Activated naive CD4-positive, alpha-beta T cell treated with Interleukin-2 at 50 U/mL for 16 hours (primary cell): ENCODE data around the gene HOXC9.

Experiments
- DNase-seq: peaks from one replicate; pipeline ENCODE4 v3.0.0-alpha.2; 2020

HOXC9 gene

GRCh38 chr12:54002915-54003389 is 3.0 kb downstream of the HOXC9 start:
- no peak for DNase-seq

GRCh38 chr12:54003625-54004024 is 3.7 kb downstream of the HOXC9 start:
- DNase-seq, result no peak

DNA sequence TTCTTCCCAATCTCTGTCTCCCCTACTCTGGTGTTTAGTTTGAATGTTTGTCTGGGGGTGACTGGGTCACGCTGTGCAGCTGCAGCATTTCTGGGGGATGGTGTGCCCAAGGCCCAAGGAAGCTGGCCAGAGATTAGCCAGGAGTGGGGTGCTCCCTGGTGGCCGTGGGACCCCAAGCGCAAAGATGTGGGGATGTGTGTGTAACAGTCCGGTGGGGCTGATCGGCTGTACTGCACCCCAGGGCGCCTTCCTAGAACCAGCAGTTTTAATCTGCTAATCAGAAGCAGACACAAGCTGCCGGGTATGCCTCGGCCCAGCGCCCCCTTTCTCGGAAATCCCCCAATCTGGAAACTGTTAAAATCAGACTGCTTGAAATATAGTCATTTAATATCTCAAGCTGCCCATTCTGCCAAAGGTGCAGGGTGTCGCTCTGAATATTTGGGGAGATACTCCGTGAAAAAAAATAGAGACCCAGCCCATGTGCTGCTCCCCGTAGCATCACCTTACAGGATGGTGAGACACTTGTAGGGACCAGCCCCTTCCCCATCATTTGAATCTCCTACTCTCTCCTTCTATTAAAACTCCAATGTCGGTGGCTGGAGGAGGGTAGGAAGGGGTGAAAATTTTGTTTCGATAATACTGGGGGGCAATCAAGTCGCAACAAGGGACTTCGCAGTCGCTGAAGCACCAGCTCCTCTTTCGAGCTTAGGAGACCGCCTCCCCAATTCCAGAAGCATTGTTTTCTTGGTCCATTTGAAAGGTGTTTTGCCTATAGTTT is 4.3 kb downstream of the HOXC9 start:
- DNase-seq, result no peak

GRCh38 chr12:54004841-54005530 is 5.0 kb downstream of the HOXC9 start:
- no peak for DNase-seq

- no peak for DNase-seq
Measured at GRCh38 chr12:54005531-54005852, 5.5 kb downstream of the HOXC9 start.

- DNase-seq, result peak; percentile 86
Measured at GRCh38 chr12:54005853-54006558, 6.0 kb downstream of the HOXC9 start.

DNA sequence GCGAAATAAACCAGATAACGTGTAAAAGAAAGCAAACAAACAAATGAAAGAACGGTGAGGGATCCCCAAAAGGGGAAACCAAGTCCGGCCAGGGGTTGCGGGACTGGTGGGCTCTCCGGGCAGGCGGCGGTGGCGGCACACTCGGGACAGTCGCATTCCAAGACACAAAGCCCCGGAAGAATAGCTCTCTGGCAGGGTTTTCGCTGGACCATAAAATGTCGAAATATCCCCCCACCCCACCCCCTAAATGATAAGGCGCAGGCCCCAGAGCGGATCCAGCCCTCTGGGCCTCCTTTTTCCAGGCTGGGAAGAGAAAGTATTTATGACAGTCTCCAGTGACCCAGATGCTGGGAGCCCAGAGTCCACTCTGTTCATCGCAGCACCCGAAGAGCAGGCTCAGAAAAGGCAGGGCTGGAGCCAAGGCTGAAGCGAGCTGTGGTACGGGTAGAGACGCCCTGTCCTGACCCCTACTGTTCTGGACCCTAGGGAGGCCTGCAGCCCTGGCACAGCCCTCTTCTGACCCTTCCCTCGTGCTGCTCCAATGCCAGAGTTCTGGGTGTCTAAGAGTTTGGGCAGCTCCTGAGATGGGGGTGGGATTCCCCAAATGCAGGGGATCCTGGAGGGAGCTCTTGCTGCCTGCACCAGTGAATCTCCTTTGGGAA is 6.7 kb downstream of the HOXC9 start:
- DNase-seq, result no peak

GRCh38 chr12:54007538-54008259 is 7.7 kb downstream of the HOXC9 start:
- DNase-seq, result no peak

DNA sequence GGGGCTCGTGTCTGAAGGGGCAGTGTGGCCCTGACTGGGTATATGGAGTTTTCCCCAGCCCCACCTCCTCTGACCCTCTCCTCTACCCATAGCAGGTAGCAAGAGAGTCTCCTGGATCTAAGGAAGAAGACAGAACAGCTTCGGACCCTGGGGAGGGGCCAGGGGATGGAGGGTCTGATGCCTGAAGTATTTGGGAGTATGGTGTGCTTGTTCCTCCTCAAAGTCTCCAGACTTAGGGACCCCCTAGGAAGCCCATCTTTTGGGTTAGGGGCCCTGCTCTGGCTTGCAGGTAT is 8.2 kb downstream of the HOXC9 start:
- no peak for DNase-seq

GRCh38 chr12:54009171-54010052 is 9.5 kb downstream of the HOXC9 start:
- peak; percentile 38 for DNase-seq

DNA sequence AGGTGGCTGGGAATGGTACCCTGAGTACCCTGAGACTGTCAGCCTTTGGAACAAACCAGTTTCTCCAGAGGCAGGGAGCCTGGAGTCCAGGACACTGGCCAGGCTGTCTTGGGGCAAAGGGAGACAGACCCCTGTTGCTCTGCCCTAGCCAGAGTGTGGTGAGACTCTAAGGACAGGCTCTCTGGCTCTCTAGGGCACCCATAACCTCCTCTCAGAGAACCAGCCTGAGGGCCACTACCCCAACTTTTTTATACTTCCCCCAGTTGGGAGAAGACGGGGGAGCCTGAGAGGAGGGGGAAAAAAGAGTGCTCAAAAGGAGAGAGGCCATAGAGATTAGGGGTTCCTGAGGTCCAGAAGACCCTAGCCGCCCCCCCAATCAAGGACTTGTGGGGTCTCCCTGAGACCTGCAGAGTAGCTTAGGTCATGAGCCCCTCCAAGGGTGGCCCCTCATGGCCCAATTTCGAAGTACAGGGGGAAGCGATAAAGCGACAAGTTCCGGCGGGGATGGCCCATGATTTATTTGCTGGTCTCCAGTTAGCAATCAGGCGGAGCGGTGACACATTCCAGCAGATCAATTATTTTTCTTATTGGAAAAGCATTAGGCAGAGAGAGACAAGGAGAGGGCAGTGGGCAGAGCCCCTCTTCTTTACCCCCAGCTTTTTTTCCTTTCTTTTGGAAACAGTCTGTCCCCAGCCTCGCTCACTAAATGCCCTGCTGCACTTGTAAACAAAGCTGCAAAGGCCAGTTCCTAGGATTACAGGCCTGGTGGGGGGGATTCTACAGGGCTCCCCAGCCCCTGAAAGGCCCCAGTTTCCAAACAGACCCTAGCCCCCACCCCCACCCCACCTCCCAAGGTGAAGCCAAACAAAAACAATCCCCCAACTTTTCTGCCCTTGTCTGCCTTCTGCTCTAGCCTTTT is 10.4 kb downstream of the HOXC9 start:
- no peak for DNase-seq

- DNase-seq, result no peak
Measured at GRCh38 chr12:54010972-54011664, 11.2 kb downstream of the HOXC9 start.

DNA sequence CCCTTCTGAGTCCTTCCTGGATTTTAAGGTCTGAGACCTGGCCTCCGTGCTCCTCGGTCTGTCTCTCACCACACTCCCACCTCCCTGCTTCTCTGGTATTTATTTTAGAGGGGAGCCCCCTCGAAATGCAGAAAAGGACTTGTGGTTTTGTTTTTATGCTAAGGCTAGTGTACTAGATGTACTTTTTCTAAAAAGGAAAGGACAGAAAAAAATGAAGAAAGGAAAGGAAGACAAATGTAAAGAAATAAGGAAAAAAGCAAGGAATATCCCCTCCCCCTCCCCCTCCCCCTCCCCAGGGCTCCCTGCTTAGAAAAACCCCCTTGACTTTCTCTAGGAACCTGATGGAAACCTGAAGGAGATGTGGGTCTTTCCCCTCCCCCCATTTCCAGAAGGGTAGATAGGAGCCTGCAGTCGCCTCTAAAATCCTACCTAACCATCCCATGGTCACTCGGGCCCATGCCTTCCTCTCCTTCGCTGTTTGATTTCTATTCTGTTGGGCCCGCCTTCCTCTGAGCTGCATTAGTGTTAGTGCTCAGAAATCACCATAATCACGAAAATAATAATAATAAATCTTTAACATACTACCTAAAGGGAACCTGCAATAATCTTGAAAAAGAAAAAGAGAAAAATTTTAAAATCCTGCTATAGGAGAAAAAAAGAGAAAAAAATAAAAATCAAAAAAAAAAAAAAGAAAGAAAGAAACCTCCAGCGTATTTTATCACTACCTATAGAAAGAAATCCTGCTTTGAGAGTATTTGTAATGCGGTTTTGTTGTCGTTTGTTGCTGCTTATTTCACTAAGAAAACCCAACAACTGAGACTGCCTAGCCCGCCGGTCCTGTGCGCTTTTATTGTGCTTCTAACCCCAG is 11.9 kb downstream of the HOXC9 start:
- no peak for DNase-seq

DNA sequence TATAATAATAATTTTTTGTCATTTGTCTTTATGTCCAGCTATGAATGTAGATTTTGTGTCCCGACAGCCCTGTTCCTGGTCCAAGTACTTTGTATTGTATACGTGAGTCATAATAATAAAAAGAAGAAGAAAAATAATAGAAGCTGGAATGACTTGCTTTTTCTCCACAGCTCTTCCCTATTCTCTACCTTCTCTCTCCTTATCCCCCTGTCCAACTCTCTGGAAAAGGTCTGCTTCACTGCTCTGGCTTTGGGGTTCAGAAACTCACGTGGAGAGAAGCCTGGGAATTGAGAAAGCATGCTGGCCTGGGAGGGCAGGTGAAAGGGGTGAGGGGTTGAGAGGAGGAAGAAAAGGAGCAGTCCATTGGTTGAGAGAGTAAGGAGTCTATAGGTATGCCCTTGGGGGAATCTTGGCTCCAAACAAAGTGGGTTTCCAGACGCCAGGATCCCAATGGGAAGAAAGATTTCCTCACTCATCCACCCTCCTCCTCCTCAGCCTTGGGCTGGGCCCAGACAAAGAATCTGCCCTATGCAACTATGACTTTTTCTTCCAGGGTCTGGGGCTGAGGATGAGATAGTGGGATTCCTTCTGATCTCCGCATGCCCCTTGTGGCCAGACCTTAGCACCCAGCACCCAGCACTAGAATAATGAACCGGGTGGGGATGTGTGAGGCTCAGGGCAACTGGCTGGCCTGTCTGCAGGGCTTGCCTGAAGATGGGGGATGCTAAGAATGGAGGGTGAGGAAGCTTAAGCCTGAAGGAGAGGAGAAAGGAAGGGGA is 12.9 kb downstream of the HOXC9 start:
- no peak for DNase-seq

- DNase-seq, result no peak
Measured at GRCh38 chr12:54014377-54015017, 14.5 kb downstream of the HOXC9 start.

DNA sequence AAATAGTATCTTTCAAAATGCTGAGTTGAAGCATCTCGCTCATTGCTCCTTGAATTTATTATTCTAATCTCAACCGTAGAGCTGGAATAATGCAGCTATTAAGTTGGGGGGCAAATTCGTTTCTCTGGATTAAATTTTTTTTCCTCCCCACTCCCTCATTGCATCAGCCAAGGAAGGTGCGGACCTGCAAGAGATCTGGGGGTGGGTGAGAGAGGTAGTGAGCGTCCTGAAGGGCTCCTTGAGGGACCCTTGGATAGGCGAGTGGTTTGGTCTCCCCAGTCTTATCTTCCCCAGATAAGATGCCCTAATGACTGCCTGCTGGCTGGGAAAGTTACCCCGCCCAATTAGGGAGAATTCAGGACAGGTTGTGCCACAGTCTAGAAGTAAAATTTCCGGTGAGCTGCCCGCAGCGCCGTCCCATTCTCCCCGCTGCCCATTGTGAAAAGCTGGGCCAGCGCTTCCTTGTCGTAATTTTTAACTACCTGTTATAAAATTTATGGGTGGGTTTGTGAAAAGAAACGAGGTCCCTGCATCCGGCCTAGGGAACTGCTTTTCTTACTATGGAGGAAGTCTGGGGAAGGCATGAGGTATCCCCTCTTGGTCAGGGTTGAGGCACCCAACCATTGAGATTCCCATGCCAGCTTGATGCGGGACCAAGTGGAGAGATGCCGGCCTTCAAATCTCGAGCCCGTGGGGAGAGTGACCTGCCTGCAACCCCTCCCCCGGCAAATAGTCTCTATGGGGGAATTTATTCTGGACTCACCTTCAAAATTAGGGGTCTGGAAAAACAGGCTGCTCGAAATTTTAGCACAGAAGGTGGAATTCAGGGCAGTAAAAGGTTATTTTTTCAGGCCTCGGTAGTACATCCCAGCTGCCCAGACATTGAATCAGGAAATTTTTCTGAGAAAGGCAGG is 15.3 kb downstream of the HOXC9 start:
- no peak for DNase-seq

DNA sequence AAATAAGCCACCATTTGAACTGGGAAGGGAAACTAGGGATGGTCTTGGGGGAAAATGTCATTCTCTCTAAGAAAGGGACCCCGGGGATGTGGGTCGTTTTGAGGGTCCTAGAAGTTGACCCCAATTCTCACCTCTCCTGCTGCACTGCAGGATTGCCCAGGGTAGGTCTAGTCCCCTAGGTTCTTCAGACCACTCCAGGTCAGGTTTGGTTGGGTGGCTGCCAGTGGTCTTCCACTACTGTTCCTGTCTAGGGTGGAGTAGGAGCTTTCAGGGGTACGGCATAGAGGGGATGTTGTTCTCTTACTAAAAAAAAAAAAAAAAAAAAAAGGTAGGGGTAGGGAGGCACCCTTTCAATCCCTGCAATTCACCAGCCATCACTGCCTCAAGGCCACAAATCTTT is 16.1 kb downstream of the HOXC9 start:
- no peak for DNase-seq
